Neural cell (in vitro differentiated cells): ENCODE data around the gene KLC1. TPM values are rescaled to one million over a fixed set of nuclear protein-coding genes. Genes with fewer than 3 reads are reported as not detected.

ENCODE experiments used
- H2AFZ ChIP-seq: fragments of 200-600, 300-800 bp; sonication (generic), shearing (Covaris generic); 2 replicates; pipeline ENCODE4 v1.6.0; 2014; ENCODE audit warnings: low read depth, mild to moderate bottlenecking, antibody characterized with exemption, low read length, moderate library complexity
- H3F3A ChIP-seq: fragments of 200-600 bp; shearing (Covaris generic); 2 replicates; pipeline ENCODE4 v1.6.1; 2016; ENCODE audit warnings: mild to moderate bottlenecking, moderate library complexity, mixed read lengths, antibody characterized with exemption, low read length; ENCODE audit not compliant: insufficient read depth, poor library complexity, severe bottlenecking
- H3K27ac ChIP-seq: fragments of 200-600, 300-800 bp; sonication (generic), shearing (Covaris generic); 2 replicates; pipeline ENCODE4 v1.5.1; 2014; ENCODE audit warnings: mild to moderate bottlenecking, low read length, moderate library complexity
- H3K27me3 ChIP-seq: fragments of 300-800, 200-600 bp; sonication (generic), shearing (Covaris generic); 2 replicates; pipeline ENCODE4 v1.6.0; 2014; ENCODE audit warnings: mild to moderate bottlenecking, low read depth, low read length, moderate library complexity; ENCODE audit not compliant: insufficient read depth
- H3K36me3 ChIP-seq: fragments of 300-800, 200-600 bp; sonication (generic), shearing (Covaris generic); 2 replicates; pipeline ENCODE4 v1.5.1; 2014; ENCODE audit warnings: mild to moderate bottlenecking, antibody characterized with exemption, low read length, moderate library complexity; ENCODE audit not compliant: insufficient read depth
- H3K4me2 ChIP-seq: fragments of 300-800, 200-600 bp; sonication (generic), shearing (Covaris generic); 2 replicates; pipeline ENCODE4 v1.6.0; 2014; ENCODE audit warnings: mild to moderate bottlenecking, low read length
- H3K4me3 ChIP-seq: fragments of 300-800, 200-600 bp; sonication (generic), shearing (Covaris generic); 2 replicates; pipeline ENCODE4 v1.5.1; 2014; ENCODE audit warnings: mild to moderate bottlenecking, low read length, moderate library complexity
- H3K79me2 ChIP-seq: fragments of 200-600 bp; shearing (Covaris generic); replicated peaks from 2 replicates; pipeline ENCODE4 v1.6.0; 2014; ENCODE audit warnings: mild to moderate bottlenecking, low read length, moderate library complexity; ENCODE audit not compliant: insufficient read depth
- H3K9ac ChIP-seq: fragments of 300-800, 200-600 bp; sonication (generic), shearing (Covaris generic); 2 replicates; pipeline ENCODE4 v1.6.1; 2016; ENCODE audit warnings: mild to moderate bottlenecking, low read length, mixed read lengths
- H3K9me2 ChIP-seq: fragments of 200-600 bp; shearing (Covaris generic); 2 replicates; pipeline ENCODE4 v1.6.1; 2016; ENCODE audit warnings: mild to moderate bottlenecking, low read length, mixed read lengths; ENCODE audit not compliant: insufficient read depth
- H3K9me3 ChIP-seq: fragments of 200-600, 300-800 bp; sonication (generic), shearing (Covaris generic); 2 replicates; pipeline ENCODE4 v1.6.1; 2016; ENCODE audit warnings: mild to moderate bottlenecking, mixed run types, low read length, moderate library complexity, mixed read lengths
- H4K20me1 ChIP-seq: fragments of 200-600 bp; shearing (Covaris generic); 2 replicates; pipeline ENCODE4 v1.6.1; 2016; ENCODE audit warnings: mild to moderate bottlenecking, mixed run types; ENCODE audit not compliant: insufficient read depth
- CTCF ChIP-seq: fragments of 450-650 bp; IDR thresholded peaks from 2 replicates; pipeline ENCODE4 v1.5.1; 2014; ENCODE audit warnings: antibody characterized with exemption, mild to moderate bottlenecking, moderate library complexity; ENCODE audit not compliant: poor library complexity, severe bottlenecking
- EP300 ChIP-seq: fragments of 450-650 bp; conservative IDR thresholded peaks from 2 replicates; pipeline ENCODE4 v1.6.1; 2014; ENCODE audit warnings: antibody characterized with exemption, mild to moderate bottlenecking, moderate library complexity; ENCODE audit not compliant: poor library complexity, severe bottlenecking
- EZH2 ChIP-seq: fragments of 200-600, 300-800 bp; shearing (Covaris generic), sonication (generic); IDR thresholded peaks from 2 replicates; pipeline ENCODE4 v1.6.1; 2014; ENCODE audit warnings: antibody characterized with exemption, low read length, borderline replicate concordance, mild to moderate bottlenecking; ENCODE audit not compliant: insufficient read depth, poor library complexity, severe bottlenecking
- MXI1 ChIP-seq: fragments of 450-650 bp; conservative IDR thresholded peaks from 2 replicates; pipeline ENCODE4 v1.6.1; 2014; ENCODE audit warnings: antibody characterized with exemption, mild to moderate bottlenecking; ENCODE audit not compliant: poor library complexity, severe bottlenecking
- POLR2AphosphoS5 ChIP-seq: IDR thresholded peaks from 2 replicates; pipeline ENCODE4 v1.6.1; 2012
- RAD21 ChIP-seq: fragments of 450-650 bp; conservative IDR thresholded peaks from 2 replicates; pipeline ENCODE4 v1.6.1; 2014; ENCODE audit warnings: antibody characterized with exemption, mild to moderate bottlenecking, moderate library complexity
- REST ChIP-seq: IDR thresholded peaks from 2 replicates; pipeline ENCODE4 v1.6.1; 2012; ENCODE audit warnings: borderline replicate concordance
- SMC3 ChIP-seq: fragments of 450-650 bp; conservative IDR thresholded peaks from 2 replicates; pipeline ENCODE4 v1.6.1; 2014; ENCODE audit warnings: antibody characterized with exemption, mild to moderate bottlenecking, moderate library complexity; ENCODE audit not compliant: poor library complexity
- TAF1 ChIP-seq: IDR thresholded peaks from 2 replicates; pipeline ENCODE4 v1.6.1; 2012; ENCODE audit warnings: low read depth
- polyA plus RNA-seq: library from polyadenylated mRNA; depleted of rRNA; stranded (reverse); fragments of >200 nt; gene quantifications from 2 replicates; pipeline ENCODE4 v1.2.3, GENCODE V29; 2014

The KLC1 gene
- polyA plus RNA-seq, 1 donor from 2014 or later: 1,272 TPM

- H3K79me2 ChIP-seq: no peaks in the 10 kb centered on the region
- H3K4me2 ChIP-seq: no peak overlapping the region
- H2AFZ ChIP-seq: no peak overlapping the region
- no peaks in the 10 kb centered on the region for H3F3A ChIP-seq
- no peak overlapping the region for H3K27ac ChIP-seq
- H3K9ac ChIP-seq: no peak overlapping the region
- H3K36me3 ChIP-seq: no peaks in the 10 kb centered on the region
- no peaks in the 10 kb centered on the region for H3K9me3 ChIP-seq
- no peaks in the 10 kb centered on the region for H4K20me1 ChIP-seq
- TF ChIP-seq TAF1 (no peak), SMC3 (no peak), MXI1 (no peak), POLR2AphosphoS5 (no peak), CTCF (no peak), EP300 (no peak), RAD21 (no peak), REST (no peak), EZH2 (no peak)
- H3K4me3 ChIP-seq: no peak overlapping the region
- no peaks in the 10 kb centered on the region for H3K9me2 ChIP-seq
- no peaks in the 10 kb centered on the region for H3K27me3 ChIP-seq
Observed at GRCh38 chr14:103707329-103708263, 78.6 kb downstream of the KLC1 start.

GRCh38 chr14:103708750-103709187 is 79.8 kb downstream of the KLC1 start:
- H4K20me1 ChIP-seq: no peaks in the 10 kb centered on the region

More at GRCh38 chr14:103708750-103709187, 79.8 kb downstream of the KLC1 start:
- Histone ChIP-seq H3F3A (no peaks in the 10 kb centered on the region), H3K79me2 (no peaks in the 10 kb centered on the region), H3K4me3 (no peak overlapping the region), H3K9me3 (no peaks in the 10 kb centered on the region), H3K4me2 (no peak overlapping the region), H3K27ac (no peak overlapping the region), H3K9ac (no peak overlapping the region), H2AFZ (no peak overlapping the region), H3K36me3 (no peaks in the 10 kb centered on the region), H3K9me2 (no peaks in the 10 kb centered on the region), H3K27me3 (no peaks in the 10 kb centered on the region)
- TF ChIP-seq TAF1: no peak
- no peak for TF ChIP-seq CTCF
- no peak for TF ChIP-seq RAD21
- no peak for TF ChIP-seq REST
- TF ChIP-seq EP300: no peak
- no peak for TF ChIP-seq EZH2
- TF ChIP-seq MXI1: no peak
- TF ChIP-seq POLR2AphosphoS5: no peak
- TF ChIP-seq SMC3: no peak
